Uterus (tissue), 2 donors: Measurements from ENCODE around the gene STRIT1.

Experiments used
- CTCF ChIP-seq, 4 experiments: fragments of 200-600 bp in 2 of 4; fragments of 450-650 bp in 2 of 4; sonication (generic) in 2 of 4; IDR thresholded peaks; one replicate each; pipeline ENCODE4 v1.5.1; 2016 to 2019; ENCODE audit warnings: antibody characterized with exemption in 4 of 4, mild to moderate bottlenecking in 2 of 4, moderate library complexity in 1 of 4
- POLR2A ChIP-seq, 2 donors: fragments of 450-650 bp; IDR thresholded peaks; one replicate each; pipeline ENCODE4 v1.6.1; 2016; ENCODE audit warnings: antibody characterized with exemption in 2 of 2, mild to moderate bottlenecking in 1 of 2, moderate library complexity in 1 of 2

- TF ChIP-seq CTCF (IDR thresholded peaks at IDR 0.05) (no peak), POLR2A (IDR thresholded peaks at IDR 0.05) (no peak)
These were observed 50.0 kb downstream of the STRIT1 start for GRCh38 chr3:155243512-155243921.
